Activated CD4-positive, alpha-beta memory T cell treated with anti-CD3 and anti-CD28 coated beads for 36 hours (primary cell): ENCODE measurements around the gene AAGAB. TPM values are rescaled to one million over a fixed set of nuclear protein-coding genes. Genes with fewer than 3 reads are reported as not detected.
A peak's percentile ranks its signal among the peaks of the same experiment; 100 is the strongest.

Experiments
- CTCF ChIA-PET: fragments of 350-600 bp; sonication (Branson Sonifier 250); formaldehyde crosslinking; loops from one replicate; lab custom pipeline; 2021; ENCODE audit warnings: antibody characterized with exemption, inconsistent platforms; lab: Charles Lee
- POLR2A ChIA-PET: fragments of 350-600 bp; sonication (Branson Sonifier 250); formaldehyde crosslinking; loops from one replicate; lab custom pipeline; 2021; ENCODE audit warnings: antibody characterized with exemption; lab: Charles Lee
- DNase-seq: peaks from one replicate; pipeline ENCODE4 v3.0.0-alpha.2; 2020
- H3K27ac Mint-ChIP-seq: one replicate; pipeline ENCODE4 v1.8.0; 2021; ENCODE audit warnings: mixed read lengths
- H3K27me3 Mint-ChIP-seq: one replicate; pipeline ENCODE4 v1.8.0; 2021; ENCODE audit warnings: mixed read lengths
- H3K36me3 Mint-ChIP-seq: one replicate; pipeline ENCODE4 v1.8.0; 2021; ENCODE audit warnings: mixed read lengths
- H3K4me1 Mint-ChIP-seq: one replicate; pipeline ENCODE4 v1.8.0; 2021; ENCODE audit warnings: low read depth, mixed read lengths
- H3K4me3 Mint-ChIP-seq: one replicate; pipeline ENCODE4 v1.8.0; 2021; ENCODE audit warnings: mild to moderate bottlenecking, mixed read lengths
- H3K9me3 Mint-ChIP-seq: one replicate; pipeline ENCODE4 v1.8.0; 2021; ENCODE audit warnings: mixed read lengths
- intact Hi-C: fragments of 100-400 bp; cut with micrococcal nuclease; formaldehyde crosslinking; loops from one replicate; pipeline ENCODE4 v1.15.1; 2023
- total RNA-seq, 2 experiments: library from RNA; stranded (reverse); gene quantifications; one replicate each; pipeline ENCODE4 v1.2.3, GENCODE V29; 2021

AAGAB gene
- total RNA-seq, 2 experiments from 2014 or later = 52.3 to 57.0 TPM

DNA sequence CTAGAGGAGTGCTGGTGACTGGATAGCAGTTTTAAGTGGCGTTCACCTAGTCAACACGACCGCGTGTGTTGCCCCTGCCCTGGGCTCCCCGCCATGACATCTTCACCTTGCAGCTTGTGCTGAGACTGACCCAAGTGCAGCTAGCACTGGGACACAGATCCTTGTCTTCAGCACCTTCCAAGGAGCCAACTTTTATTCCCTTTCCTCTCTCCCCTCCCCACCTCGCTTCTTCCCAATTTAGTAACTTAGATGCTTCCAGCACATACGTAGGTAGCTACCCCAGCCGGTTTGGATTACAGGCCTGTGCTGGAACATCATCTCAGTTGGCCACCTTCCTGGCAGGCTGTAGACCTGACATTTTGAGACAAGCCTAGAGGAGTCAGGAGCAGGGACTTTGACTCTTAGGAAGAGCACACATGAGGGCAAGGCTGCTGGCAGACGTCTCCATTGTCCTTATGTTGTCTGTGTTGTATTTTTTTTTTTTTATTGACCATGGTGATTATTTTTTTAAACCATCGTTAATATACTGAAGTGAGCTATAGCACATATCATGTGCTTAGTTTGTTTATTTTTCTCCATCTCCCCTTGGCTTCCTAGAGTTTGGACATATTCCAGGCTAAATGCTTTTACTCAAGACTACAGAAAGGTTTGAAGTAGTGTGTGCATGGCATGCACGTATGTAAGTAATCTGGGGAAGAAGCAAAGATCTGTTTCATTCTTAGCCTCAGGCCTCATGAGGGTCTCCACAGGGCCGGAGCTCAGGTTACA is 61.1 kb downstream of the AAGAB start:
- intact Hi-C loops = no loop called here
- Mint-ChIP-seq H3K4me1 (peaks cover 6% of the 10 kb centered on the region), H3K27me3 (no peaks in the 10 kb centered on the region), H3K9me3 (no peaks in the 10 kb centered on the region), H3K27ac (peak overlapping the region; percentile 4), H3K36me3 (peaks cover 44% of the 10 kb centered on the region), H3K4me3 (no peak overlapping the region)
- no peak for DNase-seq
- ChIA-PET POLR2A (no interaction called here), CTCF (interaction anchor here (1.1 kb wide), 1 partner anchor 246 kb away, joined by 3 read pairs; no protein-coding TSS in a partner anchor)

GRCh38 chr15:67192185-67192820 is 62.2 kb downstream of the AAGAB start:
- intact Hi-C loops = no loop called here
- Mint-ChIP-seq H3K9me3 (no peaks in the 10 kb centered on the region), H3K36me3 (peaks cover 45% of the 10 kb centered on the region), H3K4me1 (no peaks in the 10 kb centered on the region), H3K4me3 (no peak overlapping the region), H3K27ac (peak overlapping the region; percentile 71), H3K27me3 (no peaks in the 10 kb centered on the region)
- POLR2A ChIA-PET = no interaction called here
- DNase-seq = no peak
- CTCF ChIA-PET = no interaction called here

- no peaks in the 10 kb centered on the region for H3K9me3 Mint-ChIP-seq
- no peak overlapping the region for H3K4me3 Mint-ChIP-seq
- ChIA-PET CTCF (interaction anchor here (1.1 kb wide), 1 partner anchor 89 kb away, joined by 4 read pairs; no protein-coding TSS in a partner anchor), POLR2A (no interaction called here)
- H3K4me1 Mint-ChIP-seq = peaks cover 6% of the 10 kb centered on the region
- no peak for DNase-seq
- H3K27ac Mint-ChIP-seq = no peak overlapping the region
- H3K36me3 Mint-ChIP-seq = peaks cover 47% of the 10 kb centered on the region
- intact Hi-C loops = no loop called here
- no peaks in the 10 kb centered on the region for H3K27me3 Mint-ChIP-seq
Observed at GRCh38 chr15:67190813-67191212, 63.6 kb downstream of the AAGAB start.

- no peaks in the 10 kb centered on the region for H3K27me3 Mint-ChIP-seq
- CTCF ChIA-PET = interaction anchor here (1.1 kb wide), 1 partner anchor 89 kb away, joined by 4 read pairs; no protein-coding TSS in a partner anchor
- no peak overlapping the region for H3K4me3 Mint-ChIP-seq
- intact Hi-C loops = no loop called here
- H3K9me3 Mint-ChIP-seq = no peaks in the 10 kb centered on the region
- POLR2A ChIA-PET = no interaction called here
- H3K27ac Mint-ChIP-seq = no peak overlapping the region
- H3K4me1 Mint-ChIP-seq = peaks cover 6% of the 10 kb centered on the region
- DNase-seq = no peak
- H3K36me3 Mint-ChIP-seq = peaks cover 43% of the 10 kb centered on the region
Observed at GRCh38 chr15:67190326-67190725, 64.1 kb downstream of the AAGAB start.

DNA sequence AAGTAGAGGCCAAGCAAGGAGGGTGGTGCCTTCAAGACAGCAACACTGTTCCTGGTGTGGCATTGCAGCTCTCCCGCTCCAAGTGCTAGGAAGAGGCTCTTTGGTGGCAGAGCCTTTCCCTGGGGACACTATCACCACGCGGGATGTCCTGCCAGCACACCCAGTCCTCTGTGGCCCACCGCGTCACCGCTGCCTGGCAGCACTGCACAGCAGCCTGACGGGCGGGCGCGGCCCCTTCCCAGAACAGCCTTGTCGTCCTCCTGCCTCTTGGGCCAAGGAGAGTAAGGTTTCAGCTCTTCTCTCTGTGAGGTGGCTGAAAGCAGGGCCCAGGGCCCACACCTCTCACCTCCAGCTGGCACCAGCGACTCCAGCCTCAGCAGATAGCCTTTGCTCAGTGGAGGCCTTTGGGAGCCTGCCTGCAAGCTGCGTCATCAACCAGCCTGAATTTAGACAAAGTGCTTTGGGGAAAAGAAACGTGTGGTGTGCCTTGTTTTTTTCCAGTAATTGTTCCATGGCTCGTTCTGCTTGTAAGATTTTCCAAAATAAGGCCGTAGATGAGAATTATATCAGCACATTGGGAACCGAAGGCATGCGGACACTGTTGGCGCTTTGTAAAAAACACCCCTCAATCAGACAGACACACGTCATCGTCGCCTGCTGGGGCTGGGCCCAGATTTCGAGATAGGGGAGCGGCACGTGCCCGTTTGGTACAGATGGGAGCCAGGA is 65.0 kb downstream of the AAGAB start:
- no peak overlapping the region for H3K4me3 Mint-ChIP-seq
- peaks cover 39% of the 10 kb centered on the region for H3K36me3 Mint-ChIP-seq
- intact Hi-C loops = no loop called here
- no peaks in the 10 kb centered on the region for H3K9me3 Mint-ChIP-seq
- H3K27me3 Mint-ChIP-seq = no peaks in the 10 kb centered on the region
- no peak for DNase-seq
- H3K27ac Mint-ChIP-seq = no peak overlapping the region
- ChIA-PET POLR2A (no interaction called here), CTCF (interaction anchor here (0.5 kb wide), 1 partner anchor 819 kb away, joined by 3 read pairs; no protein-coding TSS in a partner anchor)
- peaks cover 6% of the 10 kb centered on the region for H3K4me1 Mint-ChIP-seq

DNA sequence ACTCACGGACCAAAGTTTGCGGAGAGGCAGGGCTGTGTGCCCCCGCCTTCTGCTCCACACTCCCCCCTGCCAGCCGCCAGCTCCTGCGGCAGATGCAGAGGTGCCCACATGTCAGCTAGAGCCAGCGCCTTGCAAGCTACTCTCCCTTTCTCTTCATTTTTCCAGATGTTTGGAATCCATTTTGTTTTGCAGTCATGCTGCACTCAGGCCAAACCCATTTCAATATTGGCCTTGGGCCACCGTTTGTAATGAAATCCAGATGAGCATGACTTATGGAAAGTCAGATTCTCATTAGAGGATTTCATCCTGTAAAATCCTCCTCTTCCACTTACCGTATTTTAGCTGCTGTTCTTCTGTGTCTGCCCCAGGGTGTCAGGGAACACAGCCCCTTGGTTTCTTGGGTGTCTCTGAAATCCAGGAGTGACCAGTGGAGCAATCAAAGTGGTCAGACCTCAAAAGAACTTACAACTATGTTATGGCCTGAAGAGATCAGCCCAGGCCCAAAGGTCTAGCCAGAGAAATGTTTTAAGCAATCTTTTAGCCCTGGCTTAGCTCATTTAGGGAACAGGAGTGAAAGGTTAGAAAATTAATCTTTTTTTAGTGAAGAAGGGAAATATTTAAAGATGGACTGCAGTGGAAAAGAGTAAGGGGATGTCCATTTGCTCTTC is 65.8 kb downstream of the AAGAB start:
- Mint-ChIP-seq H3K27me3 (no peaks in the 10 kb centered on the region), H3K36me3 (peaks cover 38% of the 10 kb centered on the region), H3K4me3 (no peak overlapping the region), H3K27ac (no peak overlapping the region), H3K9me3 (no peaks in the 10 kb centered on the region), H3K4me1 (peaks cover 6% of the 10 kb centered on the region)
- intact Hi-C loops = no loop called here
- no peak for DNase-seq
- ChIA-PET POLR2A (no interaction called here), CTCF (interaction anchor here (0.5 kb wide), 1 partner anchor 820 kb away, joined by 3 read pairs; no protein-coding TSS in a partner anchor)

DNA sequence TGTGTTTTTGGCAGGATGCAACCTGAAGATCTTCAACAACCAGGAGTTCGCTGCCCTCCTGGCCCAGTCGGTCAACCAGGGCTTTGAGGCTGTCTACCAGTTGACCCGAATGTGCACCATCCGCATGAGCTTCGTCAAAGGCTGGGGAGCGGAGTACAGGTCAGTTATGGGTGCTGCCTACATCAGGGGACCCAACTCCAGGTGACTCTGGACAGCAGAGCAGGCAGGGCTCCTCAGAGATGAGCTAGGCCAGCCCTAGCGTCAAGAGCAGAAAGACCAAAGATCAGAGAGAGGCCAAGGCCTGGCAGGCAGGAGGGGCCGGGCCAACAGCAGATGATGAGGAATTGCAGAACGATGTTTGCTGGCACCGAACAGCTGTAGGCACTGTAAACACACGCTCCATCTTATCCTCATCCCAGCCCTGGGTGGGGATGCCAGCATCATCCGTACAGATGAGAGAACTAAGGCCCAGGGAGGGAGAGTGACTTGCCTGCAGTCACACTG is 67.1 kb downstream of the AAGAB start:
- DNase-seq = no peak
- no peak overlapping the region for H3K4me3 Mint-ChIP-seq
- POLR2A ChIA-PET = no interaction called here
- peaks cover 6% of the 10 kb centered on the region for H3K4me1 Mint-ChIP-seq
- H3K9me3 Mint-ChIP-seq = no peaks in the 10 kb centered on the region
- no peak overlapping the region for H3K27ac Mint-ChIP-seq
- intact Hi-C loops = no loop called here
- CTCF ChIA-PET = interaction anchor here (3.0 kb wide), 1 partner anchor 241 kb away, joined by 9 read pairs; no protein-coding TSS in a partner anchor
- no peaks in the 10 kb centered on the region for H3K27me3 Mint-ChIP-seq
- peaks cover 40% of the 10 kb centered on the region for H3K36me3 Mint-ChIP-seq

DNA sequence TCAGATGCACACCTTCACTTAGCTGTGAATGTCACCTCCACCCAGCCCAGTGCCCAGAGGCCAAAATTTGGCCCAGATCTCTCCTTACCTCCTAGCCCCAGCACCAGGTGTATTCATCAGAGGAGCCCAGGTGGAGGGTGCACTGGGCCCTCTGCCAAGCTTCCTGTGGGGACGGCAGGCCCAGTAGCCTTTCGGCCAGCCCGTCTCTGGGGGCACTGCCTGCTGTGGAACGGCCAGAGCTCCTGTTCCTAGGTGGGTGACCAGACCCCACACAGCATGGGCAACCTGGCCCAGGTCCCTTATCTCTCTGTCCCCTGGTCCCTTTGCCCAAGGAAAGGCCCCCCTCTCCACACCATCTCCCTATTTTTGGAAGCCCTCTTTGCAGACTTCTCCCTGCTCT is 67.8 kb downstream of the AAGAB start:
- Mint-ChIP-seq H3K36me3 (peaks cover 40% of the 10 kb centered on the region), H3K4me1 (peaks cover 6% of the 10 kb centered on the region), H3K27ac (no peak overlapping the region), H3K27me3 (no peaks in the 10 kb centered on the region), H3K4me3 (no peak overlapping the region), H3K9me3 (no peaks in the 10 kb centered on the region)
- POLR2A ChIA-PET = no interaction called here
- CTCF ChIA-PET = interaction anchor here (3.0 kb wide), 1 partner anchor 240 kb away, joined by 9 read pairs; no protein-coding TSS in a partner anchor
- intact Hi-C loops = no loop called here
- no peak for DNase-seq

GRCh38 chr15:67186226-67186649 is 68.2 kb downstream of the AAGAB start:
- peak; percentile 9 for DNase-seq
- intact Hi-C loops = no loop called here
- Mint-ChIP-seq H3K27ac (peak overlapping the region; percentile 72), H3K4me1 (peaks cover 6% of the 10 kb centered on the region), H3K27me3 (no peaks in the 10 kb centered on the region), H3K9me3 (no peaks in the 10 kb centered on the region), H3K4me3 (no peak overlapping the region), H3K36me3 (peaks cover 40% of the 10 kb centered on the region)
- CTCF ChIA-PET = interaction anchor here (3.0 kb wide), 1 partner anchor 240 kb away, joined by 9 read pairs; no protein-coding TSS in a partner anchor
- POLR2A ChIA-PET = no interaction called here

- peaks cover 37% of the 10 kb centered on the region for H3K36me3 Mint-ChIP-seq
- DNase-seq = peak; percentile 44
- H3K4me1 Mint-ChIP-seq = peaks cover 6% of the 10 kb centered on the region
- ChIA-PET POLR2A (no interaction called here), CTCF (interaction anchor here (3.0 kb wide), 1 partner anchor 239 kb away, joined by 9 read pairs; no protein-coding TSS in a partner anchor)
- no peaks in the 10 kb centered on the region for H3K27me3 Mint-ChIP-seq
- no peak overlapping the region for H3K4me3 Mint-ChIP-seq
- intact Hi-C loops = no loop called here
- H3K27ac Mint-ChIP-seq = peak overlapping the region; percentile 72
- H3K9me3 Mint-ChIP-seq = no peaks in the 10 kb centered on the region
Observed at GRCh38 chr15:67185621-67186225, 68.7 kb downstream of the AAGAB start.

- no peak for DNase-seq
- Mint-ChIP-seq H3K4me1 (peaks cover 6% of the 10 kb centered on the region), H3K27me3 (no peaks in the 10 kb centered on the region), H3K27ac (peak overlapping the region; percentile 10), H3K36me3 (peaks cover 38% of the 10 kb centered on the region), H3K9me3 (no peaks in the 10 kb centered on the region), H3K4me3 (no peak overlapping the region)
- POLR2A ChIA-PET = no interaction called here
- intact Hi-C loops = no loop called here
- CTCF ChIA-PET = interaction anchor here (3.0 kb wide), 1 partner anchor 239 kb away, joined by 9 read pairs; no protein-coding TSS in a partner anchor
Observed at GRCh38 chr15:67185051-67185450, 69.4 kb downstream of the AAGAB start.
